ENCODE measurements around the gene ZNF263.

The ZNF263 gene

DNA sequence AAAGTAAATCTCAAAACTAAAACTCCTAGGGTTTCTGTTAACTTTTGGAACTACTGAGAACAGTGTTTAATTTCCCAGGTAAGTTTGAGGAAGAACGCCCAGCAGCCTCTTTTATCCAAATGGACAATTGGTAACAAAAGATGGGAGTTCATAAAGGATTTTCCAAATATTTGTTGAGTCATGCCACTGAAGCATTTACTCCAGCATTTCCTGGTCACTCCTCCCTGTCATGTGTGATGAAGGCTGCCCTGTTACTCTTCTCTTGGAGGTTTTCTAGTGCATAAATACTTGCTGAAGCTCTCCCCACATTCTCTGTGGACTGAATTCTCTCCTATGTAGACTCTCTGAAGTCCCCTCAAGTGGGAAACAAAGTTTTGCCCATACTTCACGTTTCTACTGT lies 38.5 kb downstream of the ZNF263 start:
- TF ChIP-seq, protein P1, sequence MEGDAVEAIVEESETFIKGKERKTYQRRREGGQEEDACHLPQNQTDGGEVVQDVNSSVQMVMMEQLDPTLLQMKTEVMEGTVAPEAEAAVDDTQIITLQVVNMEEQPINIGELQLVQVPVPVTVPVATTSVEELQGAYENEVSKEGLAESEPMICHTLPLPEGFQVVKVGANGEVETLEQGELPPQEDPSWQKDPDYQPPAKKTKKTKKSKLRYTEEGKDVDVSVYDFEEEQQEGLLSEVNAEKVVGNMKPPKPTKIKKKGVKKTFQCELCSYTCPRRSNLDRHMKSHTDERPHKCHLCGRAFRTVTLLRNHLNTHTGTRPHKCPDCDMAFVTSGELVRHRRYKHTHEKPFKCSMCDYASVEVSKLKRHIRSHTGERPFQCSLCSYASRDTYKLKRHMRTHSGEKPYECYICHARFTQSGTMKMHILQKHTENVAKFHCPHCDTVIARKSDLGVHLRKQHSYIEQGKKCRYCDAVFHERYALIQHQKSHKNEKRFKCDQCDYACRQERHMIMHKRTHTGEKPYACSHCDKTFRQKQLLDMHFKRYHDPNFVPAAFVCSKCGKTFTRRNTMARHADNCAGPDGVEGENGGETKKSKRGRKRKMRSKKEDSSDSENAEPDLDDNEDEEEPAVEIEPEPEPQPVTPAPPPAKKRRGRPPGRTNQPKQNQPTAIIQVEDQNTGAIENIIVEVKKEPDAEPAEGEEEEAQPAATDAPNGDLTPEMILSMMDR (conservative IDR thresholded peaks at IDR 0.05; ENCODE audit: low read length): no peak
- no peak for DNase-seq (ENCODE audit: low read depth)
- no peak overlapping the region for H3K4me3 ChIP-seq (ENCODE audit: low read length)

DNA sequence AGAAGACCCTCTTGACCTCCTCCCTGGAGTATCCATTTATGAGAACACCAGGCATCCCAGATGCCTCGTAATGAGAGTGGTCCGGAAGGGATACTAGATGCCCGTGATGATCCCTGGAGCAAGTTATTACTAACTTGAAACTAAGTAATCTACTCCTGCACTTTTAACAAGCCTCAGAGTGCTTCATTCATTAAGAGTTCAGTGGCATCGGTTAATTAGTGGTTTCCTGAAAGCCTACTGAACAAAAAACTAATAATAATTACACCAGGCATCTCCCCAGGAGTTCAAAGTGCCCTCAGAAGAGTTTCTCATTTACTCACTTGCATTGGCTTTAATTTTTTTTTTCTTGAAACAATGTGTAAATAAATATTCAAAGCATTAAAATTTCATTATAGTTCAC lies 44.2 kb downstream of the ZNF263 start:
- no peak overlapping the region for H3K4me3 ChIP-seq (ENCODE audit: low read length)
- TF ChIP-seq, protein P1 (conservative IDR thresholded peaks at IDR 0.05; ENCODE audit: low read length): no peak
- DNase-seq (ENCODE audit: low read depth): no peak

DNA sequence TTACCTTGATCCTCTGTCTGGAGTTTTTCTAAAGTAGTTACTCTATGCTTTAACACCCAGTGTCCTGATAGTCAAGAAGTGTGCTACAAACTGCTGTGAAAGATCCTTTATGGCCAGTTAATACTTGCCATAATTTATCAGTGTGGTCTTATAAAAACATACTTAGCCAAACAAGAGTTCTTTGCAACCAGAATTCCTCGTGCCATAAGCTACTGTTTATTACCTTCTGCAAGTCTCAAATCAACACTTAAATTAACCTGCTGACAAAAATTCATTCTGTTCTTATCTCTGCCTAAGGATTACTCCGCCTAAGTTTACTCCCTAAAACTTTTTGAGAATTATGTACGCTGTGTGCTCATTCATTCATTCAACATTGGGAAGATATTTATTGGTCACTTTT lies 44.8 kb downstream of the ZNF263 start:
- TF ChIP-seq, protein P1 (conservative IDR thresholded peaks at IDR 0.05; ENCODE audit: low read length): no peak
- no peak overlapping the region for H3K4me3 ChIP-seq (ENCODE audit: low read length)
- DNase-seq (ENCODE audit: low read depth): no peak

DNA sequence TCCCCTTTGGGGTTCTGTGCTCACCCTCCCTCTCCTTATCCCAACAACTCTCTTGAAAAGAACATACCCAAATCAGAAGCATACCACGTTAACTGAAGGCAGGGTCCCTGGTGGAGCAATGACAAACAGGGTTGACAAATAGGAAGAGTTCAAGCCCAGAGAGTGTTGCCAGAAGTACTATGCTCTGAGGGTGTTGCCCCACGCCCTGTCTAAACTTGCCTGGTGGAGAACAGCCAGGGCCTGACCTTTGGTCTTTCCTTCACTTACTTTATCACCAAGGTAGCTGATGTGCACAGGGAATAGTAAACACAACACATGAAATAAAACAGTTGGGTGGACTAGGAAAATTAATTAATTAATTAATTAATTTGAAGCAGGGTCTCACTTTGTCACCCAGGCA lies 45.4 kb downstream of the ZNF263 start:
- DNase-seq (ENCODE audit: low read depth): no peak
- TF ChIP-seq, protein P1 (conservative IDR thresholded peaks at IDR 0.05; ENCODE audit: low read length): no peak
- H3K4me3 ChIP-seq (ENCODE audit: low read length): no peak overlapping the region

Measured in AG10803 (cell line).